GM21390 (cell line): Measurements from ENCODE around the gene LRG1.

Experiments
- ATAC-seq: cut with Tn5 transposase; IDR thresholded peaks from one replicate; pipeline ENCODE4 v1.9.1; 2021; ENCODE audit not compliant: unreplicated experiment

Gene LRG1, protein sequence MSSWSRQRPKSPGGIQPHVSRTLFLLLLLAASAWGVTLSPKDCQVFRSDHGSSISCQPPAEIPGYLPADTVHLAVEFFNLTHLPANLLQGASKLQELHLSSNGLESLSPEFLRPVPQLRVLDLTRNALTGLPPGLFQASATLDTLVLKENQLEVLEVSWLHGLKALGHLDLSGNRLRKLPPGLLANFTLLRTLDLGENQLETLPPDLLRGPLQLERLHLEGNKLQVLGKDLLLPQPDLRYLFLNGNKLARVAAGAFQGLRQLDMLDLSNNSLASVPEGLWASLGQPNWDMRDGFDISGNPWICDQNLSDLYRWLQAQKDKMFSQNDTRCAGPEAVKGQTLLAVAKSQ

DNA sequence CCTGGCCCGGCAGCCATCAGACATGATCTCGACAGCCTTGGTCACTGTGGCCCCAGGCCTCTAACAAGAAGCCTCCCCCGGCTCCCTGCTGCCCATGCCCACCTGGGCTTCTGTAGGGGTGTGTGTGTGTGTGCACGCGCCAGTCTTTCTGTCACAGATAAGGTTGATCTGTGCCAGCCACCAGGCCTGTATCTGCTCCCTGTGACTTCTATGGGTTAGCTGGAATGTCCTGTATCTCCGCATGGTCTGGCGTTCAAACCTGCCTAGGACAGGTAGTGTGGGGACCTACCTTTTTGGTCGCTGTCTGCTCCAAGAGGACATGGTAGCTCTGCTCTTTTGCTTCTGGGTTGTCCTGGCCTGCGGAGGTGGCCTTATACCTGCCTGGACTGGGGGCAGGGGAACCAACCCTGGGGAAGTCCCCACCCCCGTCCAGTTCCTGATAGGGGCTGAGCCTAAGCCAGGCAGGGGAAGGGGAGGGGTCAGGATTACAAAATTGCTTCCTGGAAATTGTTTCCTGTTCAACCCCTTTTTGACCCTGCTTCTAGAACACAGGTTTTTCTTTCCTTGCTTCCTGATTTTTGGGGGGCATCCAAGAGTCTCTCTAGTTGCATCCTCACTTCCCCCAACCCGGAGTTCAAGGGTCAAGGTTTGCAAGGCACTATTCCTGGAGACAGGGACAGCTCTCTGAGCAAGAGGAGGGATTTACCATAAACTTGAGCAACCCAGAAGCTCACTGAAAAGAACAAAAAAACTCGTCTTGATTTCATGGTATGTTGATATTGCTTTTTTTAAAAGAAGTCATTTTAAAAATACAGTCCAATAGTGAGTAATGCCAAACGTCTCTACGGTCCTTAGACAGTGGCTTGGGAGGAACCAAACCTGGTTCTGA lies at the start of gene LRG1:
TSS of gene LRG1 (minus strand) at position 344 of the 889 bp plus-strand sequence. CDS start at position 321, 23 bp downstream.
- no peak for ATAC-seq

GRCh38 chr19:4588291-4588761 lies 48.5 kb upstream of the LRG1 start:
- ATAC-seq: no peak

GRCh38 chr19:4587527-4587926 lies 47.7 kb upstream of the LRG1 start:
- no peak for ATAC-seq

- ATAC-seq: no peak
Measured at GRCh38 chr19:4586691-4587090, 46.9 kb upstream of the LRG1 start.

- ATAC-seq: no peak
Measured at GRCh38 chr19:4586245-4586644, 46.4 kb upstream of the LRG1 start.

DNA sequence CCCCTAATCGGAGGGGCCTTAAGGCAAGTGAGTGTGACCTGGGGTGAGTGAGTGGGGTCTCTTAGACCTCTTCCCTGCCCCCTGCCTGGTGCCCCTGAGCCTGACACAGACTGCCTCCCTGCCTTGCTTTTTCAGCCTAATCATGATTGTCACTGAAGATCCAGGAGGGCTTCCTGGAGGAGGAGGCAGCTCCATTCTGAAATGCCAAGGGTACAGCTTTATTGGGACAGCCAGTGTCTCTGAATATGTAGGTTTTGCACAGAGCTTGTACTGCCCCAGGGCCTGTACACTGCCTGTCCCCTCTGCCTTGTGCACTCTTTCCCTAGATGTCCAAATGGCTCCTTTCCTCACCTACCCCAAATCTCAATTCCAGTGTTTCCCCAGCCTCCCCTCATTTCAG lies 45.7 kb upstream of the LRG1 start:
- no peak for ATAC-seq

DNA sequence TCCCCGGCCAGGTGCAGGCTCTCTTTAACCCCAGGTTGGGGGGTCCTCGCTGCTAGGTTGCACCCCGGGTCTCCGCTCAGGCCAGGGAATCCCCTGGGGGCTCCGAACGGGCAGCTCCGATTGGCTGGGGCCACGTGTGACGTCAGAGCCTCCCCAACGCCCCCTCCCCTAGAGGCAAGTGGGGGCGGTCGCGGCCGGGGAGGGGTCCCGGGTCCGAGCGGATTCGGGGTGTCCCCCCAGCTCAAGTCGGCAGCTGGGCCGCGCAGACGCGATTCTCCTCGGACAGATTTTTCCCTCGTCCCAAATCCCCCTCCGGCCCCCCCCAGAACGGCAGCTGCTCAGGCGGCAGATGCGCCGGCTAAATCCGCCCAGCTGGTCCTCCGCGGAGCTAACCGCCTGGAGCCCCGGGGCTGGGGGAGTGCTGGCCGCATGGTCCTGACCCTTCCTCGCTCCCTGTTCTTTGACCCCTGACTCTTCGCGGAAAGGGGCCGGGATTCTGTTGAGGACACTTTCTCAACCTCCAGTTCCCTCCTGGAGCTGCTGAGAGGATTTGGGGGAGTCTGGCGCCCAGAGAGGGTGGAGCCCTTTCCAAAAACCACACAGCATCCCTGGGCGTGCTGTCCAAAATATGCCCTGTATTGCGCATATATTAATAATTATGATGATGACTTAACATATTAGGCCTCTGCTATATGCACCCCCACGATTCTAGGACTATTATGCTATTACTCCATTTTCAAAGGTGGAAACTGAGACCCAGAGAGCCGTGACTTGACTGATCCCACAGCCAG lies 45.0 kb upstream of the LRG1 start:
- ATAC-seq: no peak

- ATAC-seq: no peak
Measured at GRCh38 chr19:4583961-4584669, 44.3 kb upstream of the LRG1 start.

DNA sequence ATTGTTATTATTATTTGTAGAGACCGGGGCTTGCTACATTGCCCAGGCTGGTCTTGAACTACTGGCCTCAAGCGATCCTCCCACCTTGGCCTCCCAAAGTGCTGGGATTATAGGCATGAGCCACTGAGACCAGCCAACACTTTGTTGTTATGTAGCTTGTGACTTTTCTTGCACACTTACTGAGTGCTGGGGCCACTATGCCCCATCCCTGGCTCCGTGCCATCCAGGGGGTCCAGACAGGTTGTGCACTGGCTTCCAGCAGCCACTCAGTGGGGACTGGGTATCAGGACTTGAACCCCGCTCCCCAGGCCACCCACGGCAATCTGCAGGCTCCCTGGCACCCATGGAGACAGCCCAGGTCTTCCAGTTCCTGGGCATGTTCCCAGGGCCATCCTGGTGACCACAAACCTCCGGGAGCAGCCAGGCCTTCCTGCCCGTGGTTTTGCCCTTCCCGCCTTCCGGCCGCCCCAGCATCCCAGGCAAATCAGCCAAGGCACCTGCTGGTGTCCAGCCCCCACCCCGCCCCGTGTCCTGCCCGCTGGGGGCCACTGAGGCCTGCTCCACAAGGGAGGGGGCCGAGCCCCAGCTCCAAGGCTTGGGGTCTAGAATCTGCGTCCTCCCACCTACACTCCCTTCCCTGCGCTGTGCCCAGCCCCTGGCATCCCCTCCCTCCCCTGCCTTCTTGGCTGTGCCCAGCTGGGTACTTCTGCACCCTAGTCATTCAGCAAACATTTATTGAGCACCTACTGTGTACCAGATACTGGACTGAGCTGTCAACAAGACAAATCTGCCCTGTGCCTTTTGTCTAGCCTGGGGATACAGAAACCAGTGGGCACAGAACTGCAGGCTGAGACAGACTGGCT lies 43.4 kb upstream of the LRG1 start:
- ATAC-seq: no peak

DNA sequence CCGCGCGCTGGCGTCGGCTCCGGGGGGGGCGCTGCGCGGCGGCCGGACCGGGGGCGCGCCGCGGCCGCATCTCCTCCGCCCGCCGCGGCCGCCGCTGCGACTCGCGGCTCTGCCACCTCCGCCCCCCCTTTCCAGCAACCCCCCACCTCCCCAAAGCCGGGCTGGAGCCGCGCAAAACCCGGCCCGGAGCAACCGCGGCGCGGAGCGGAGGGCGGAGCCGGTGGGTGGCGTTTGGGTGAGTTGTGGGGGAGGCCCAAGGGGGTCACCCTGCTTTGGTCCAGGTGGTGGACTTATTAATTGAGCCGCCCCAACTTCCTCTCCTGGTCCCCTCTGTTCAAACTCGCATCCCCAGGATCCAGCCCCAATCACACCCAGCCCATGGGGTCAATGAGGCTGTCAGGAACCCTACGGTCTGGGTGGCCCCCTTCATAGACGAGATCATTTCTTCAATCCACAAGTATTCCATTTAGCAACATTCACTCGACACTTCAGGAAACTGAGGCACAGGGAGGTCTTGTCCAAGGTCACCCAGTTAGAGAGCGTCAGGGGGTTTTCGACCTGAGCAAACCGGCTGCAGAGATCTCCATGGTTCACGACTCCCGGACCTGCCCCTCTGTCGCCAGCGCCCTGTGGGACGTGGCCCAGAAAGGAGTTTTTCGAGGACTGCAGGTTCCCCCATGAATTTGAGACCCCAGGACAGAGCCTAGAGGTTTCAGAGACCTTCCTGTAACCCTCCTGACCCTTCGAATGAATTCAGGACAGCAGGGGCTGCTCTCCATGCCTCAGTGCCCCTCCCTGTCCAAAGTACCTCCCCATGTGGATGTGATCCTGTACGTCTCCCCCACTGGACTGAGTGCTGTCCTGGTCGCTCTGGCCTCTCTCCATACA lies 42.1 kb upstream of the LRG1 start:
- no peak for ATAC-seq

GRCh38 chr19:4580961-4581665 lies 41.3 kb upstream of the LRG1 start:
- no peak for ATAC-seq

DNA sequence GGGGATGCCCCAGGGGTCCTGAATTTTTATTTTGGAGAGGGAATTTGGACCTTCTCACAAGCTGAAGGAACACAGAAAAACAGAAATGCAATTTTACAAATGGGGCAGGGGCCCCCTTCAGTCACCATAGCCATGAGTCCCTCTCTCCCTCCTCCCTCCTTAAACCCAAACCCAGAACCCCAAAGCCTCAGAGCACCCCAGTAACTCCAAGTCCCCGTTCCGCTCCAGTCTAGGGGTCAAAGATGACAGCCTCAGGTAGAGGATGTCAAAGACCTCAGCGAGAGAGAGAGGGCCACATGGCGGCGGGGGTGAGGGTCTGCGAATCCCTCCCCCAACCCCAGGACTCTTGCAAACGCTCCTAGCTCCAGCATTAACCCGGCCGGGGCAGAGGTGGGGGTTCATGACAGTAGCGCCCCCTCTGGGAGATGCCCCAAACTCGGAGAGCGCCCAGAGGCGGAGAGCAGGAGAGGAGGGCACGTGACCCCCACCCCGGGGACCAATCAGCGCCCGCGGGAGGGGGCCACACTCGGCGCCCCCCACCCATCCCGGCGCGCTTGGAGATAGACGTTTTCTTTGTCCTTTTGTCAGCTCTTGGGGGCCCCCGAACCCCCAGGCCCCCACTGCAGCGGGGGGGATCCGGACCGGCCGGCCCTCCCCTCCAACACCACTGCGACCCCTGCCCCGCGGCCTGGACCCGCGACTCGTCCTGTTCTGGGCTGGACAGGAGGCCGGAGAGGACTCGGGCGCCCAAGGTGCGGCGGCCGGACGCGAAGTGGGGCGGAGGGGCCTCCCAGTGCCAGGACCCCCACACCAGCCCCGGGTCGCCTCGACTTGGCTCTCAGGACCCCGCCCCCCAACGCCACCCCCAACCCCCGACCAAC lies 40.4 kb upstream of the LRG1 start:
- no peak for ATAC-seq

- ATAC-seq: no peak
Measured at GRCh38 chr19:4579389-4579788, 39.6 kb upstream of the LRG1 start.

GRCh38 chr19:4578552-4579248 lies 38.9 kb upstream of the LRG1 start:
- ATAC-seq: no peak

GRCh38 chr19:4577020-4577782 lies 37.4 kb upstream of the LRG1 start:
- ATAC-seq: no peak
